HCT116 (cell line): Measurements from ENCODE around the gene SND1. TPM values are rescaled to one million over a fixed set of nuclear protein-coding genes. Genes with fewer than 3 reads are reported as not detected.

Experiments used
- ATAC-seq: fragments of 200-7000 bp; cut with Tn5 transposase; 2 replicates; pipeline ENCODE4 v1.9.1; 2020; ENCODE audit warnings: mild to moderate bottlenecking, moderate library complexity
- BruUV-seq: library from RNA; stranded (reverse); fragments of 400-500 nt; replicated peaks from 2 replicates; lab custom pipeline; 2021; lab: Mats Ljungman, UMichigan
- CTCF ChIA-PET: fragments of 300-600 bp; sonication (Branson Sonifier 250); formaldehyde crosslinking; loops from one replicate; lab custom pipeline; 2021; ENCODE audit warnings: antibody characterized with exemption; lab: Charles Lee
- POLR2A ChIA-PET: fragments of 300-600, 350-600 bp; sonication (Branson Sonifier 250); formaldehyde crosslinking; loops from one replicate; lab custom pipeline; 2021; ENCODE audit warnings: antibody characterized with exemption; lab: Charles Lee
- RAD21 ChIA-PET, 2 experiments: fragments of 300-600 bp; sonication (Branson Sonifier 250); formaldehyde crosslinking; loops; one replicate each; lab custom pipeline; 2023; ENCODE audit warnings: low total read pairs in 2 of 2; ENCODE audit not compliant: uncharacterized antibody in 2 of 2, unreplicated experiment in 2 of 2, low non-redundant PET in 1 of 2; lab: Charles Lee
- DNase-seq: peaks from one replicate; pipeline ENCODE4 v3.0.0-alpha.2; 2010; ENCODE audit warnings: low read depth, low spot score
- H2AFZ ChIP-seq: fragments of 200-600 bp; shearing (Covaris generic), sonication (generic); 2 replicates; pipeline ENCODE4 v1.6.1; 2017; ENCODE audit warnings: low read depth, mixed run types, mixed read lengths, antibody characterized with exemption, low read length; ENCODE audit not compliant: poor library complexity, severe bottlenecking
- H3K27ac ChIP-seq: 2 replicates; pipeline ENCODE4 v1.5.1; 2012; ENCODE audit warnings: low read depth, low read length
- H3K27me3 ChIP-seq: fragments of 200-600 bp; sonication (generic); 2 replicates; pipeline ENCODE4 v1.6.1; 2016; ENCODE audit warnings: mixed run types, low read length, mixed read lengths; ENCODE audit not compliant: insufficient read depth
- H3K36me3 ChIP-seq, 2 experiments: fragments of 200-500 bp in 1 of 2; fragments of 200-600 bp in 1 of 2; sonication (Bioruptor generic) in 1 of 2; sonication (generic) in 1 of 2; 2 replicates each; pipeline versions ENCODE4 v1.5.1 to v1.6.1; 2014 to 2016; ENCODE audit warnings: low read length in 2 of 2, inconsistent platforms in 1 of 2, mixed read lengths in 1 of 2, mixed run types in 1 of 2; ENCODE audit not compliant: insufficient read depth in 2 of 2, control insufficient read depth in 1 of 2
- H3K4me1 ChIP-seq, 2 experiments: fragments of 200-600 bp in 1 of 2; sonication (generic) in 1 of 2; 2 replicates each; pipeline versions ENCODE4 v1.5.1 to v1.6.1; 2012 to 2017; ENCODE audit warnings: low read length in 2 of 2, inconsistent platforms in 1 of 2, mild to moderate bottlenecking in 1 of 2, mixed read lengths in 1 of 2, mixed run types in 1 of 2, moderate library complexity in 1 of 2; ENCODE audit not compliant: insufficient read depth in 2 of 2, control insufficient read depth in 1 of 2
- H3K4me2 ChIP-seq: fragments of 200-600 bp; sonication (generic); 2 replicates; pipeline ENCODE4 v1.6.1; 2017; ENCODE audit warnings: mixed run types, low read length, mixed read lengths
- H3K4me3 ChIP-seq, 2 experiments: fragments of 200-600 bp in 1 of 2; sonication (generic) in 1 of 2; replicated peaks in 1 of 2; 2 replicates each; pipeline ENCODE4 v1.5.1; 2011 to 2016; ENCODE audit warnings: low read length in 2 of 2, control low read depth in 1 of 2, low read depth in 1 of 2, mild to moderate bottlenecking in 1 of 2, mixed read lengths in 1 of 2, mixed run types in 1 of 2
- H3K79me2 ChIP-seq: fragments of 200-600 bp; sonication (generic); 2 replicates; pipeline ENCODE4 v1.6.1; 2017; ENCODE audit warnings: mild to moderate bottlenecking, mixed run types, low read length, moderate library complexity, mixed read lengths; ENCODE audit not compliant: insufficient read depth
- H3K9ac ChIP-seq: fragments of 200-600 bp; sonication (generic); 2 replicates; pipeline ENCODE4 v1.6.1; 2016; ENCODE audit warnings: low read length, mixed read lengths
- H3K9me2 ChIP-seq: fragments of 200-600 bp; sonication (generic), shearing (Covaris generic); 2 replicates; pipeline ENCODE4 v1.6.1; 2017; ENCODE audit warnings: mixed run types, mild to moderate bottlenecking, moderate library complexity; ENCODE audit not compliant: insufficient read depth
- H3K9me3 ChIP-seq, 2 experiments: fragments of 200-500 bp in 1 of 2; fragments of 200-600 bp in 1 of 2; sonication (Bioruptor generic) in 1 of 2; sonication (generic) in 1 of 2; 2 replicates each; pipeline ENCODE4 v1.6.1; 2014 to 2017; ENCODE audit warnings: low read length in 2 of 2, mixed read lengths in 2 of 2, inconsistent platforms in 1 of 2, low read depth in 1 of 2, mild to moderate bottlenecking in 1 of 2, mixed run types in 1 of 2, moderate library complexity in 1 of 2; ENCODE audit not compliant: control insufficient read depth in 1 of 2, insufficient read depth in 1 of 2
- H4K20me1 ChIP-seq: fragments of 200-600 bp; sonication (generic), shearing (Covaris generic); 2 replicates; pipeline ENCODE4 v1.6.1; 2017; ENCODE audit warnings: mixed run types, mild to moderate bottlenecking, moderate library complexity; ENCODE audit not compliant: insufficient read depth
- CBX3 ChIP-seq: IDR thresholded peaks from 2 replicates; pipeline ENCODE4 v1.6.1; 2012; ENCODE audit warnings: low read depth
- EGR1 ChIP-seq: IDR thresholded peaks from 2 replicates; pipeline ENCODE4 v1.6.1; 2012; ENCODE audit warnings: low read depth
- ELF1 ChIP-seq: IDR thresholded peaks from 2 replicates; pipeline ENCODE4 v1.6.1; 2012; ENCODE audit warnings: low read depth, borderline replicate concordance
- EZH2phosphoT487 ChIP-seq: fragments of 200-600 bp; IDR thresholded peaks from 2 replicates; pipeline ENCODE4 v1.6.1; 2018; ENCODE audit warnings: antibody characterized with exemption, borderline replicate concordance
- MAX ChIP-seq: IDR thresholded peaks from 2 replicates; pipeline ENCODE4 v1.6.1; 2012
- POLR2A ChIP-seq: IDR thresholded peaks from 2 replicates; pipeline ENCODE4 v1.7.0; 2011; ENCODE audit warnings: borderline replicate concordance; ENCODE audit not compliant: insufficient read depth, insufficient read length; ENCODE audit errors: extremely low read depth
- POLR2AphosphoS5 ChIP-seq: IDR thresholded peaks from 2 replicates; pipeline ENCODE4 v1.6.1; 2011; ENCODE audit warnings: mild to moderate bottlenecking, low read depth, low read length, moderate library complexity
- RAD21 ChIP-seq: IDR thresholded peaks from 2 replicates; pipeline ENCODE4 v1.6.1; 2012; ENCODE audit warnings: low read depth, mild to moderate bottlenecking
- REST ChIP-seq: IDR thresholded peaks from 2 replicates; pipeline ENCODE4 v1.6.1; 2012; ENCODE audit warnings: low read depth
- SIN3A ChIP-seq: IDR thresholded peaks from 2 replicates; pipeline ENCODE4 v1.6.1; 2012; ENCODE audit warnings: low read depth
- SP1 ChIP-seq: IDR thresholded peaks from 2 replicates; pipeline ENCODE4 v1.6.1; 2012; ENCODE audit warnings: low read depth
- ZFX ChIP-seq: fragments of 450-650 bp; IDR thresholded peaks from 2 replicates; pipeline ENCODE4 v1.6.1; 2017
- ZNF274 ChIP-seq: fragments of 200-500 bp; sonication (Bioruptor generic); IDR thresholded peaks from 2 replicates; pipeline ENCODE4 v1.6.1; 2014; ENCODE audit warnings: mild to moderate bottlenecking, low read depth, low read length, inconsistent platforms
- intact Hi-C: fragments of 100-400 bp; cut with micrococcal nuclease; formaldehyde crosslinking; loops from 2 replicates; pipeline ENCODE4 v1.10.0; 2022
- total RNA-seq: library from RNA; stranded (reverse); gene quantifications from one replicate; pipeline ENCODE4 v1.2.1, GENCODE V29; 2021; ENCODE audit not compliant: unreplicated experiment
- TF ChIP-seq, protein P1 (sequence below): IDR thresholded peaks from 2 replicates; pipeline ENCODE4 v1.6.1; 2011; ENCODE audit warnings: mild to moderate bottlenecking, low read length, moderate library complexity; ENCODE audit not compliant: insufficient replicate concordance; ENCODE audit errors: extremely low read depth

Gene SND1
- total RNA-seq, 1 experiment from 2014 or later, result 169 TPM

- intact Hi-C loops, result no loop called here
- H3K79me2 ChIP-seq, result no peaks in the 10 kb centered on the region
- TF ChIP-seq, protein P1, sequence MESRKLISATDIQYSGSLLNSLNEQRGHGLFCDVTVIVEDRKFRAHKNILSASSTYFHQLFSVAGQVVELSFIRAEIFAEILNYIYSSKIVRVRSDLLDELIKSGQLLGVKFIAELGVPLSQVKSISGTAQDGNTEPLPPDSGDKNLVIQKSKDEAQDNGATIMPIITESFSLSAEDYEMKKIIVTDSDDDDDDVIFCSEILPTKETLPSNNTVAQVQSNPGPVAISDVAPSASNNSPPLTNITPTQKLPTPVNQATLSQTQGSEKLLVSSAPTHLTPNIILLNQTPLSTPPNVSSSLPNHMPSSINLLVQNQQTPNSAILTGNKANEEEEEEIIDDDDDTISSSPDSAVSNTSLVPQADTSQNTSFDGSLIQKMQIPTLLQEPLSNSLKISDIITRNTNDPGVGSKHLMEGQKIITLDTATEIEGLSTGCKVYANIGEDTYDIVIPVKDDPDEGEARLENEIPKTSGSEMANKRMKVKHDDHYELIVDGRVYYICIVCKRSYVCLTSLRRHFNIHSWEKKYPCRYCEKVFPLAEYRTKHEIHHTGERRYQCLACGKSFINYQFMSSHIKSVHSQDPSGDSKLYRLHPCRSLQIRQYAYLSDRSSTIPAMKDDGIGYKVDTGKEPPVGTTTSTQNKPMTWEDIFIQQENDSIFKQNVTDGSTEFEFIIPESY, result no peak
- no peak for TF ChIP-seq ZFX
- no peak for TF ChIP-seq EGR1
- TF ChIP-seq REST, result no peak
- TF ChIP-seq ZNF274, result no peak
- no peak for TF ChIP-seq POLR2A
- TF ChIP-seq MAX, result no peak
- no peak for TF ChIP-seq SIN3A
- TF ChIP-seq SP1, result no peak
- TF ChIP-seq POLR2AphosphoS5, result no peak
- TF ChIP-seq CBX3, result no peak
- TF ChIP-seq ELF1, result no peak
- no peak for TF ChIP-seq EZH2phosphoT487
- TF ChIP-seq RAD21, result no peak
- no TSS peak for BruUV-seq
- no peaks in the 10 kb centered on the region for H3K4me1 ChIP-seq
- H3K36me3 ChIP-seq, result no peaks in the 10 kb centered on the region
- no peaks in the 10 kb centered on the region for H4K20me1 ChIP-seq
- RAD21 ChIA-PET, result no interaction called here
- H3K9me3 ChIP-seq, result no peaks in the 10 kb centered on the region
- no peaks in the 10 kb centered on the region for H3K9me2 ChIP-seq
- DNase-seq, result no peak
- no peak overlapping the region for H3K4me3 ChIP-seq
- H3K9ac ChIP-seq, result no peak overlapping the region
- no peak overlapping the region for H3K27ac ChIP-seq
- ATAC-seq, result no peak
- no peak overlapping the region for H3K4me2 ChIP-seq
- no peaks in the 10 kb centered on the region for H3K27me3 ChIP-seq
- POLR2A ChIA-PET, result no interaction called here
- CTCF ChIA-PET, result no interaction called here
- H2AFZ ChIP-seq, result no peak overlapping the region
Measured at GRCh38 chr7:128069373-128070364, 417.7 kb downstream of the SND1 start.
